NT2/D1 (cell line): ENCODE results near the gene SGSM1.

Experiments used
- SUZ12 ChIP-seq: IDR thresholded peaks from 2 replicates; pipeline ENCODE4 v1.6.1; 2011; ENCODE audit not compliant: insufficient read length, insufficient read depth; ENCODE audit errors: extremely low read depth
- YY1 ChIP-seq: IDR thresholded peaks from 2 replicates; pipeline ENCODE4 v1.6.1; 2011; ENCODE audit not compliant: insufficient read length, insufficient read depth

DNA sequence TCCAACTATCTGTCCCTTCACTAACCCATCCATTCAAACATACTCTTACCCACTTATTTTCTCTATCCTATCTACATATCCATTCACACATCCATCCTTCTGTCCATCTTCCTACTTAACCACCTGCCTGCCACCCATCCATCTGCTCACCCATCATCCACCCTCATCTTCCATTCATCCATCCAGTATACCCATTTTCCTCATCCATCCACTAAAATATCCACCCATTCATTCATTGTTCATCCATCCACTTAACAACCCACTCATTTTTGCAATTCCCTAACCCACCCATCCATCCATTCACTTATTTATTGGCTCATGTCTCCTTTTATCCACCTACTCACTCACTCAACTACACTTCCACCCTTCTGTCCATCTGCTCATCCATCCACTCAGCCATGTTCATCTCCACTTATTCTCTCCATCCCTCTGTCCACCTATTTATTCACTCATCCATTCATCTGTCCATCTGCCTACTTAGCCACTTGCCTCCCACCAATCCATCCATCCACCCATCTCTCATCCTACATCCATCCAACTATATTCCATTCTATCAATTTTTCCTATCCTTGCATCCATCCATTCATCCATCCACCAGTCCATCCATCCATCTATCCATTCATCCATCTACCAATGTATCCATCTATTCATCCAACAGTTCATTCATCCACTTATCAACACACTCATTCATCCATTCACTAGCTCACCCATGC lies 129.9 kb downstream of the SGSM1 start:
- TF ChIP-seq SUZ12 (no peak), YY1 (no peak)
